CD4-positive, alpha-beta T cell (primary cell): ENCODE data around the gene TARP.
A peak's percentile ranks its signal among the peaks of the same experiment; 100 is the strongest.

ENCODE experiments used
- ATAC-seq: fragments of 200-7000 bp; cut with Tn5 transposase; one replicate; pipeline ENCODE4 v1.10.0; 2022; ENCODE audit warnings: mild to moderate bottlenecking; ENCODE audit not compliant: poor library complexity
- CTCF ChIA-PET: fragments of 350-600 bp; sonication (Branson Sonifier 250); formaldehyde crosslinking; loops from one replicate; lab custom pipeline; 2021; ENCODE audit warnings: antibody characterized with exemption, inconsistent platforms; lab: Charles Lee
- POLR2A ChIA-PET: fragments of 350-600 bp; sonication (Branson Sonifier 250); formaldehyde crosslinking; loops from one replicate; lab custom pipeline; 2021; ENCODE audit warnings: antibody characterized with exemption, inconsistent platforms; lab: Charles Lee
- DNase-seq, 14 experiments: peaks; one replicate each; pipeline ENCODE4 v3.0.0-alpha.2; 2013 to 2020; ENCODE audit warnings: mixed read lengths in 2 of 14
- H3K27ac ChIP-seq, 2 donors: one replicate each; pipeline versions ENCODE4 v1.5.1 to v1.7.0; 2013; ENCODE audit warnings: low read length in 2 of 2, low read depth in 1 of 2, mild to moderate bottlenecking in 1 of 2
- H3K27me3 ChIP-seq, 2 experiments: 1 replicate in 1 of 2; 2 replicates in 1 of 2; pipeline versions ENCODE4 v1.6.1 to v1.7.0; 2013; ENCODE audit warnings: low read length in 2 of 2, control low read depth in 1 of 2, mild to moderate bottlenecking in 1 of 2, moderate library complexity in 1 of 2; ENCODE audit not compliant: insufficient read depth in 2 of 2, control insufficient read depth in 1 of 2
- H3K36me3 ChIP-seq: one replicate; pipeline ENCODE4 v1.6.1; 2013; ENCODE audit warnings: low read length, control low read depth; ENCODE audit not compliant: insufficient read depth
- H3K4me1 ChIP-seq: one replicate; pipeline ENCODE4 v1.6.1; 2013; ENCODE audit warnings: low read length, control low read depth; ENCODE audit not compliant: insufficient read depth
- H3K4me3 ChIP-seq: one replicate; pipeline ENCODE4 v1.5.1; 2013; ENCODE audit warnings: mild to moderate bottlenecking, low read length, moderate library complexity
- H3K9me3 ChIP-seq, 2 experiments: 1 replicate in 1 of 2; 2 replicates in 1 of 2; pipeline versions ENCODE4 v1.6.1 to v1.7.0; 2013; ENCODE audit warnings: low read length in 2 of 2, mild to moderate bottlenecking in 2 of 2, control low read depth in 1 of 2, moderate library complexity in 1 of 2; ENCODE audit not compliant: control insufficient read depth in 1 of 2, insufficient read depth in 1 of 2
- H3K27ac Mint-ChIP-seq: one replicate; pipeline ENCODE4 v1.8.0; 2020; ENCODE audit warnings: mixed read lengths
- H3K27me3 Mint-ChIP-seq: one replicate; pipeline ENCODE4 v1.8.0; 2021; ENCODE audit warnings: mixed read lengths
- H3K36me3 Mint-ChIP-seq: one replicate; pipeline ENCODE4 v1.8.0; 2021; ENCODE audit warnings: low read depth, mixed read lengths
- H3K4me1 Mint-ChIP-seq: one replicate; pipeline ENCODE4 v1.8.0; 2021; ENCODE audit warnings: low read depth, mixed read lengths
- H3K4me3 Mint-ChIP-seq: one replicate; pipeline ENCODE4 v1.8.0; 2020; ENCODE audit warnings: mild to moderate bottlenecking, mixed read lengths
- H3K9me3 Mint-ChIP-seq: one replicate; pipeline ENCODE4 v1.8.0; 2020; ENCODE audit warnings: mixed read lengths
- CTCF ChIP-seq: fragments of 200-600 bp; IDR thresholded peaks from one replicate; pipeline ENCODE4 v1.8.0; 2022; ENCODE audit warnings: antibody characterized with exemption, mild to moderate bottlenecking
- intact Hi-C, 2 experiments: fragments of 100-400 bp; cut with DNase I in 1 of 2; cut with micrococcal nuclease in 1 of 2; formaldehyde crosslinking; loops; one replicate each; pipeline versions ENCODE4 v1.15.1 to v1.9.0; 2023 to 2025; cut with DNase I, micrococcal nuclease

Gene TARP

GRCh38 chr7:38321967-38322366, 48.5 kb upstream of the TARP start:
- Histone ChIP-seq H3K27me3 (no peaks in the 10 kb centered on the region), H3K4me1 (peaks cover 19% of the 10 kb centered on the region), H3K4me3 (no peak overlapping the region), H3K36me3 (no peaks in the 10 kb centered on the region), H3K27ac (no peak overlapping the region), H3K9me3 (no peaks in the 10 kb centered on the region)
- POLR2A ChIA-PET: interaction anchor here (1.3 kb wide), 1 partner anchor 14 kb away, joined by 7 read pairs; no protein-coding TSS in a partner anchor
- CTCF ChIA-PET: interaction anchor here (0.9 to 1.0 kb wide), 2 partner anchors 8 to 106 kb away, joined by 3 read pairs; no protein-coding TSS in a partner anchor
- intact Hi-C loops: no loop called here
- DNase-seq (no peak), ATAC-seq (no peak)
- no peaks in the 10 kb centered on the region for H3K9me3 Mint-ChIP-seq
- peaks cover 29% of the 10 kb centered on the region for H3K4me1 Mint-ChIP-seq
- no peaks in the 10 kb centered on the region for H3K36me3 Mint-ChIP-seq
- TF ChIP-seq CTCF: no peak
- H3K4me3 Mint-ChIP-seq: no peak overlapping the region
- H3K27me3 Mint-ChIP-seq: no peaks in the 10 kb centered on the region
- H3K27ac Mint-ChIP-seq: no peak overlapping the region

- ChIA-PET CTCF (interaction anchor here (0.9 to 1.0 kb wide), 3 partner anchors 9 to 106 kb away, joined by 3 read pairs; no protein-coding TSS in a partner anchor), POLR2A (interaction anchor here (1.3 kb wide), 1 partner anchor 14 kb away, joined by 7 read pairs; no protein-coding TSS in a partner anchor)
- H3K27ac Mint-ChIP-seq: peak overlapping the region; percentile 47
- no peaks in the 10 kb centered on the region for H3K36me3 ChIP-seq
- H3K4me1 ChIP-seq: peaks cover 19% of the 10 kb centered on the region
- H3K36me3 Mint-ChIP-seq: no peaks in the 10 kb centered on the region
- H3K27ac ChIP-seq: no peak overlapping the region
- DNase-seq (no peak), ATAC-seq (no peak)
- no peak overlapping the region for H3K4me3 ChIP-seq
- H3K27me3 ChIP-seq: no peaks in the 10 kb centered on the region
- TF ChIP-seq CTCF: no peak
- no peak overlapping the region for H3K4me3 Mint-ChIP-seq
- H3K4me1 Mint-ChIP-seq: peaks cover 29% of the 10 kb centered on the region
- H3K9me3 ChIP-seq: no peaks in the 10 kb centered on the region
- H3K27me3 Mint-ChIP-seq: no peaks in the 10 kb centered on the region
- intact Hi-C loops: no loop called here
- H3K9me3 Mint-ChIP-seq: no peaks in the 10 kb centered on the region
Measured at GRCh38 chr7:38321515-38321944, 48.1 kb upstream of the TARP start.

- Mint-ChIP-seq H3K27ac (peak overlapping the region; percentile 47), H3K36me3 (no peaks in the 10 kb centered on the region), H3K4me3 (no peak overlapping the region), H3K9me3 (no peaks in the 10 kb centered on the region), H3K4me1 (peaks cover 29% of the 10 kb centered on the region), H3K27me3 (no peaks in the 10 kb centered on the region)
- Histone ChIP-seq H3K4me1 (peaks cover 19% of the 10 kb centered on the region), H3K4me3 (no peak overlapping the region), H3K9me3 (no peaks in the 10 kb centered on the region), H3K27me3 (no peaks in the 10 kb centered on the region), H3K36me3 (no peaks in the 10 kb centered on the region), H3K27ac (no peak overlapping the region)
- no peak for TF ChIP-seq CTCF
- CTCF ChIA-PET: interaction anchor here (1.0 to 1.6 kb wide), 3 partner anchors 9 to 105 kb away, joined by 3 to 6 read pairs (median 3); no protein-coding TSS in a partner anchor
- intact Hi-C loops: no loop called here
- ATAC-seq (peak; percentile 49), DNase-seq (no peak)
- POLR2A ChIA-PET: interaction anchor here (0.7 to 1.3 kb wide), 2 partner anchors 15 to 21 kb away, joined by 3 to 7 read pairs; no protein-coding TSS in a partner anchor
Measured at GRCh38 chr7:38321050-38321449, 47.6 kb upstream of the TARP start.
